Kidney (tissue), 14 donors: ENCODE measurements around the gene INF2. TPM values are rescaled to one million over a fixed set of nuclear protein-coding genes. Genes with fewer than 3 reads are reported as not detected.

Experiments
- DNase-seq, 5 donors: peaks; one replicate each; pipeline ENCODE4 v3.0.0-alpha.2; 2013 to 2020
- FAIRE-seq: peaks from 2 replicates; lab custom pipeline; 2012; peaks lifted over from hg19 to GRCh38; lab: Jason Lieb, UNC
- H3K27ac ChIP-seq, 2 donors: one replicate each; pipeline ENCODE4 v1.7.0; 2013; ENCODE audit warnings: low read depth in 2 of 2, low read length in 2 of 2, inconsistent platforms in 1 of 2
- H3K27me3 ChIP-seq: one replicate; pipeline ENCODE4 v1.7.1; 2013; ENCODE audit warnings: low read length, inconsistent platforms; ENCODE audit not compliant: control insufficient read depth, insufficient read depth
- H3K36me3 ChIP-seq, 3 donors: one replicate each; pipeline versions ENCODE4 v1.7.0 to v1.7.1; 2013; ENCODE audit warnings: low read length in 3 of 3, control low read depth in 1 of 3, inconsistent platforms in 1 of 3; ENCODE audit not compliant: insufficient read depth in 3 of 3, control insufficient read depth in 2 of 3
- H3K4me1 ChIP-seq, 3 donors: one replicate each; pipeline versions ENCODE4 v1.7.0 to v1.7.1; 2013; ENCODE audit warnings: low read length in 3 of 3, inconsistent platforms in 1 of 3, low read depth in 1 of 3; ENCODE audit not compliant: control insufficient read depth in 2 of 3, insufficient read depth in 2 of 3
- H3K4me3 ChIP-seq, 3 donors: one replicate each; pipeline versions ENCODE4 v1.7.0 to v1.8.1; 2013; ENCODE audit warnings: low read length in 3 of 3, control low read depth in 1 of 3, inconsistent platforms in 1 of 3
- H3K9ac ChIP-seq, 3 donors: one replicate each; pipeline versions ENCODE4 v1.7.0 to v1.7.1; 2013; ENCODE audit warnings: low read length in 3 of 3, control low read depth in 1 of 3, inconsistent platforms in 1 of 3
- H3K9me3 ChIP-seq, 3 donors: one replicate each; pipeline versions ENCODE4 v1.7.0 to v1.7.1; 2013; ENCODE audit warnings: low read length in 3 of 3, control low read depth in 1 of 3, inconsistent platforms in 1 of 3; ENCODE audit not compliant: control insufficient read depth in 2 of 3, insufficient read depth in 1 of 3
- CTCF ChIP-seq: IDR thresholded peaks from 3 replicates; pipeline ENCODE4 v1.5.1; 2012; ENCODE audit warnings: mild to moderate bottlenecking, moderate library complexity, borderline replicate concordance; ENCODE audit not compliant: insufficient read depth; ENCODE audit errors: extremely low read depth
- intact Hi-C: fragments of 100-400 bp; cut with DNase I; formaldehyde crosslinking; loops from one replicate; pipeline ENCODE4 v1.11.1; 2022
- polyA plus RNA-seq: library from polyadenylated mRNA; stranded (reverse); fragments of 350-450 nt; fragmentation: Illumina TruSeq; extraction: RNeasy Lipid Tissue Mini Kit (QIAGEN cat#74804); gene quantifications from one replicate; pipeline ENCODE4 v1.2.3, GENCODE V29; 2014; ENCODE audit warnings: low read depth, low replicate concordance; ENCODE audit not compliant: insufficient read depth
- total RNA-seq: library from RNA; stranded (reverse); fragmentation: NEBNext Ultra II Directional; extraction: Animal tissue kit (Norgen Biotek cat#: 25700); gene quantifications from one replicate; pipeline ENCODE4 v1.2.1, GENCODE V29; 2021
- donor health status: control.
- donor health status: control.
- donor health status: control.
- donor health status: control.
- donor health status: control.
- donor health status: DM: yes; HTN: yes; CAD: no.
- donor health status: Normal renal cell carcinoma (clear cell type).

Gene INF2
- total and polyA plus RNA-seq, 2 donors from 2014 or later: 58.5 to 82.7 TPM

GRCh38 chr14:104678901-104679705, 10.3 kb upstream of the INF2 start:
- no peak overlapping the region for H3K4me3 ChIP-seq

GRCh38 chr14:104680056-104680805, 9.2 kb upstream of the INF2 start:
- H3K27me3 ChIP-seq: no peaks in the 10 kb centered on the region
- H3K4me3 ChIP-seq: no peak overlapping the region
- H3K4me1 ChIP-seq: peaks cover 0 to 39% (median 18%) of the 10 kb centered on the region in 3 donors
- H3K36me3 ChIP-seq: no peaks in the 10 kb centered on the region
- no peak overlapping the region for H3K9ac ChIP-seq
- peak overlapping the region; percentile 60 to 72 for H3K27ac ChIP-seq
- peak in 2 of 5 donors; percentile 66 to 82 for DNase-seq
- TF ChIP-seq CTCF: no peak
- no peaks in the 10 kb centered on the region for H3K9me3 ChIP-seq
- no peak for FAIRE-seq
- intact Hi-C loops: no loop called here

More at GRCh38 chr14:104678901-104679705, 10.3 kb upstream of the INF2 start:
- Histone ChIP-seq H3K36me3 (no peaks in the 10 kb centered on the region), H3K4me1 (peaks cover 0 to 39% (median 18%) of the 10 kb centered on the region in 3 donors), H3K27me3 (no peaks in the 10 kb centered on the region), H3K9me3 (no peaks in the 10 kb centered on the region), H3K27ac (no peak overlapping the region), H3K9ac (no peak overlapping the region)
- TF ChIP-seq CTCF: no peak
- FAIRE-seq (no peak), DNase-seq (peak in 2 of 5 donors; percentile 76 to 78)
- intact Hi-C loops: no loop called here

- no peak for FAIRE-seq
- no peaks in the 10 kb centered on the region for H3K9me3 ChIP-seq
- TF ChIP-seq CTCF: no peak
- intact Hi-C loops: no loop called here
- H3K27ac ChIP-seq: peak overlapping the region; percentile 45 to 72
- no peak overlapping the region for H3K4me3 ChIP-seq
- H3K9ac ChIP-seq: no peak overlapping the region
- no peaks in the 10 kb centered on the region for H3K27me3 ChIP-seq
- peak; percentile 45 to 81 (median 73) for DNase-seq
- no peaks in the 10 kb centered on the region for H3K36me3 ChIP-seq
- peaks cover 0 to 39% (median 18%) of the 10 kb centered on the region in 3 donors for H3K4me1 ChIP-seq
Observed at GRCh38 chr14:104680806-104681688, 8.4 kb upstream of the INF2 start.
